SHP77 treated with DMSO at 0.1 percent for 48 hours (cell line): Measurements from ENCODE around the gene RASA3.
"Not testable (repeated sequence)": the region's sequence is repeated elsewhere in the genome, so short reads cannot be mapped to it uniquely, and the experiment has no call there.

Experiments used
- DNase-seq: peaks from one replicate; lab custom pipeline; 2025; lab: John Stamatoyannopoulos, UW

RASA3 gene

GRCh38 chr13:114002009-114002544 lies 130.3 kb downstream of the RASA3 start:
- no peak for DNase-seq

- DNase-seq = no peak
Observed at GRCh38 chr13:114001331-114002008, 131.0 kb downstream of the RASA3 start.

- DNase-seq = no peak
Observed at GRCh38 chr13:114000151-114001040, 132.0 kb downstream of the RASA3 start.

- DNase-seq = no peak
Observed at GRCh38 chr13:113999618-113999910, 132.9 kb downstream of the RASA3 start.

- DNase-seq = no peak
Observed at GRCh38 chr13:113998781-113999617, 133.4 kb downstream of the RASA3 start.

- DNase-seq = no peak
Observed at GRCh38 chr13:113997845-113998751, 134.3 kb downstream of the RASA3 start.

GRCh38 chr13:113996912-113997745 lies 135.3 kb downstream of the RASA3 start:
- no peak for DNase-seq

- DNase-seq = no peak
Observed at GRCh38 chr13:113996081-113996911, 136.1 kb downstream of the RASA3 start.

GRCh38 chr13:113995051-113995601 lies 137.3 kb downstream of the RASA3 start:
- no peak for DNase-seq

- DNase-seq = no peak
Observed at GRCh38 chr13:113992276-113993005, 140.0 kb downstream of the RASA3 start.

- DNase-seq = no peak
Observed at GRCh38 chr13:113991676-113992179, 140.7 kb downstream of the RASA3 start.

GRCh38 chr13:113991191-113991669 lies 141.2 kb downstream of the RASA3 start:
- DNase-seq = no peak

- no peak for DNase-seq
Observed at GRCh38 chr13:113990321-113990837, 142.0 kb downstream of the RASA3 start.

- DNase-seq = no peak
Observed at GRCh38 chr13:113989585-113990300, 142.7 kb downstream of the RASA3 start.

- DNase-seq = not testable (repeated sequence)
Observed at GRCh38 chr13:113988859-113989258, 143.6 kb downstream of the RASA3 start.

- DNase-seq = no peak
Observed at GRCh38 chr13:113982296-113982661, 150.1 kb downstream of the RASA3 start.

GRCh38 chr13:113981611-113982295 lies 150.7 kb downstream of the RASA3 start:
- no peak for DNase-seq
